DMS153 treated with DMSO at 0.1 percent for 48 hours (cell line): ENCODE results near the gene INPP4A.

ENCODE experiments used
- DNase-seq: peaks from one replicate; lab custom pipeline; 2025; ENCODE audit not compliant: unreplicated experiment; lab: John Stamatoyannopoulos, UW

The INPP4A gene

GRCh38 chr2:98509542-98510321 lies 65.1 kb downstream of the INPP4A start:
- DNase-seq = no peak

- no peak for DNase-seq
Measured at GRCh38 chr2:98510322-98510662, 65.6 kb downstream of the INPP4A start.

GRCh38 chr2:98511981-98512380 lies 67.3 kb downstream of the INPP4A start:
- no peak for DNase-seq

- no peak for DNase-seq
Measured at GRCh38 chr2:98512699-98513098, 68.0 kb downstream of the INPP4A start.

- no peak for DNase-seq
Measured at GRCh38 chr2:98514096-98514639, 69.5 kb downstream of the INPP4A start.

- no peak for DNase-seq
Measured at GRCh38 chr2:98514879-98515249, 70.2 kb downstream of the INPP4A start.

- DNase-seq = no peak
Measured at GRCh38 chr2:98515250-98515991, 70.8 kb downstream of the INPP4A start.

GRCh38 chr2:98516571-98516970 lies 71.9 kb downstream of the INPP4A start:
- DNase-seq = no peak

- no peak for DNase-seq
Measured at GRCh38 chr2:98517636-98518035, 73.0 kb downstream of the INPP4A start.

GRCh38 chr2:98518101-98518500 lies 73.4 kb downstream of the INPP4A start:
- no peak for DNase-seq

GRCh38 chr2:98519156-98519555 lies 74.5 kb downstream of the INPP4A start:
- no peak for DNase-seq

GRCh38 chr2:98519851-98520250 lies 75.2 kb downstream of the INPP4A start:
- no peak for DNase-seq

- no peak for DNase-seq
Measured at GRCh38 chr2:98520806-98521205, 76.1 kb downstream of the INPP4A start.

GRCh38 chr2:98521266-98521665 lies 76.6 kb downstream of the INPP4A start:
- no peak for DNase-seq

GRCh38 chr2:98522854-98523253 lies 78.2 kb downstream of the INPP4A start:
- DNase-seq = no peak

- DNase-seq = no peak
Measured at GRCh38 chr2:98524168-98524567, 79.5 kb downstream of the INPP4A start.

GRCh38 chr2:98528349-98528748 lies 83.7 kb downstream of the INPP4A start:
- no peak for DNase-seq

GRCh38 chr2:98530114-98530513 lies 85.5 kb downstream of the INPP4A start:
- no peak for DNase-seq

- peak; percentile 14 for DNase-seq
Measured at GRCh38 chr2:98532756-98533155, 88.1 kb downstream of the INPP4A start.

- no peak for DNase-seq
Measured at GRCh38 chr2:98533547-98533946, 88.9 kb downstream of the INPP4A start.

- DNase-seq = no peak
Measured at GRCh38 chr2:98534761-98535160, 90.1 kb downstream of the INPP4A start.

GRCh38 chr2:98535971-98536677 lies 91.5 kb downstream of the INPP4A start:
- no peak for DNase-seq
